ENCODE results near the gene CHRM1.

DNA sequence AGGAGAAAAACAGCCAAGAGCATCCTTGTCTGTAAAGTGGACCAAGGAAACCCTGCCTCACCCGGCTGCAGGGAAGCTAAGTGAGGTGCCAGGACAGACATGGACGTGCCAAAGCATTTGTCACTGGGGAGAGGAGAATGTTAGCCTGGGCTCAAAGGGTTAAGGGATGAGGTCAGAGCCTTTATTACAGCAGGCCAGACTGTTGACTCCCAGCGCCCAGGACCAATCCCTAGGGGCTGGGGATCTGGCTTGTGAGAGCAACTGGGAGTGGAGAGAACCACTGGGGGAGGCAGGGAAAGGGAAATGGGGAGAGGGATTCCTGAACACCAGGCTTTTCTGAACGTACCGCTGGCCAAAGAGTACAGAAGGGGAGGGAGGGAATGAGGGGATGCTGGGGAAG, 2.6 kb downstream of the CHRM1 start:
- no peak for TF ChIP-seq POLR2A (IDR thresholded peaks at IDR 0.05; ENCODE audit: low read depth, low read length)
- no peak for TF ChIP-seq POLR2AphosphoS5 (IDR thresholded peaks at IDR 0.05; ENCODE audit: low read depth, low read length)
- TF ChIP-seq TAF1 (IDR thresholded peaks at IDR 0.05; ENCODE audit: borderline replicate concordance, low read depth, low read length): no peak

All from GM12892 (cell line).